GM23338 (cell line): ENCODE data around the gene ATOH8. TPM values are rescaled to one million over a fixed set of nuclear protein-coding genes. Genes with fewer than 3 reads are reported as not detected.

Experiments
- ATAC-seq: fragments of 200-7000 bp; cut with Tn5 transposase; 3 replicates; pipeline ENCODE4 v1.9.1; 2020
- DNase-seq: peaks from one replicate; pipeline ENCODE4 v3.0.0-alpha.2; 2015; ENCODE audit warnings: low spot score
- H2AFZ ChIP-seq: fragments of 200-600 bp; sonication (generic); 2 replicates; pipeline ENCODE4 v1.8.0; 2016; ENCODE audit warnings: antibody characterized with exemption, mild to moderate bottlenecking, moderate library complexity
- H3F3A ChIP-seq: fragments of 200-600 bp; sonication (generic); replicated peaks from 2 replicates; pipeline ENCODE4 v1.8.0; 2017; ENCODE audit warnings: antibody characterized with exemption, mixed run types, low read depth
- H3K27ac ChIP-seq: fragments of 200-600 bp; sonication (generic); 2 replicates; pipeline ENCODE4 v1.6.1; 2016; ENCODE audit warnings: low read depth
- H3K27me3 ChIP-seq: fragments of 200-600 bp; sonication (generic); 2 replicates; pipeline ENCODE4 v1.8.0; 2016; ENCODE audit warnings: mild to moderate bottlenecking, mixed run types, moderate library complexity; ENCODE audit not compliant: insufficient read depth
- H3K36me3 ChIP-seq: fragments of 200-600 bp; sonication (generic); 2 replicates; pipeline ENCODE4 v1.8.0; 2016; ENCODE audit warnings: mild to moderate bottlenecking; ENCODE audit not compliant: insufficient read depth
- H3K4me1 ChIP-seq: fragments of 200-600 bp; sonication (generic); 2 replicates; pipeline ENCODE4 v1.8.0; 2016; ENCODE audit warnings: mild to moderate bottlenecking, moderate library complexity; ENCODE audit not compliant: insufficient read depth
- H3K4me2 ChIP-seq: fragments of 200-600 bp; sonication (generic); 2 replicates; pipeline ENCODE4 v1.7.1; 2017; ENCODE audit warnings: mixed run types
- H3K4me3 ChIP-seq: fragments of 200-600 bp; sonication (generic); 2 replicates; pipeline ENCODE4 v1.6.1; 2016; ENCODE audit warnings: mixed run types
- H3K79me2 ChIP-seq: fragments of 200-600 bp; sonication (generic); replicated peaks from 2 replicates; pipeline ENCODE4 v1.8.0; 2017; ENCODE audit warnings: mild to moderate bottlenecking; ENCODE audit not compliant: insufficient read depth
- H3K9me2 ChIP-seq: fragments of 200-600 bp; sonication (generic); 2 replicates; pipeline ENCODE4 v1.8.0; 2017; ENCODE audit not compliant: insufficient read depth
- H4K20me1 ChIP-seq: fragments of 200-600 bp; sonication (generic); replicated peaks from 2 replicates; pipeline ENCODE4 v1.8.0; 2017; ENCODE audit warnings: mild to moderate bottlenecking; ENCODE audit not compliant: insufficient read depth
- H3K27ac Mint-ChIP-seq: 2 replicates; pipeline ENCODE4 v1.8.0; 2020; ENCODE audit warnings: inconsistent platforms, mild to moderate bottlenecking, moderate library complexity, mixed read lengths
- H3K27me3 Mint-ChIP-seq: 3 replicates; pipeline ENCODE4 v1.8.0; 2022; ENCODE audit warnings: low read depth, mild to moderate bottlenecking, moderate library complexity, mixed read lengths, inconsistent platforms; ENCODE audit not compliant: insufficient read depth, poor library complexity
- H3K36me3 Mint-ChIP-seq: 3 replicates; pipeline ENCODE4 v1.8.0; 2021; ENCODE audit warnings: low read depth, mild to moderate bottlenecking, inconsistent platforms, moderate library complexity, mixed read lengths
- H3K4me1 Mint-ChIP-seq: 3 replicates; pipeline ENCODE4 v1.8.0; 2020; ENCODE audit warnings: mild to moderate bottlenecking, inconsistent platforms, mixed read lengths
- H3K4me3 Mint-ChIP-seq: 3 replicates; pipeline ENCODE4 v1.8.0; 2021; ENCODE audit warnings: moderate library complexity, mild to moderate bottlenecking, inconsistent platforms, mixed read lengths
- H3K9me3 Mint-ChIP-seq: 3 replicates; pipeline ENCODE4 v1.8.0; 2020; ENCODE audit warnings: moderate library complexity, mild to moderate bottlenecking, inconsistent platforms, mixed read lengths
- CREB1 ChIP-seq: fragments of 250-450 bp; sonication (Bioruptor Pico); IDR thresholded peaks from 2 replicates; pipeline ENCODE4 v1.5.0; 2020; ENCODE audit warnings: low read depth, mild to moderate bottlenecking, moderate library complexity
- EZH2 ChIP-seq: fragments of 200-600 bp; sonication (generic); IDR thresholded peaks from one replicate; pipeline ENCODE4 v1.8.0; 2017; ENCODE audit warnings: antibody characterized with exemption, mild to moderate bottlenecking, low read depth; ENCODE audit not compliant: unreplicated experiment
- EZH2phosphoT487 ChIP-seq: fragments of 200-600 bp; sonication (generic); IDR thresholded peaks from one replicate; pipeline ENCODE4 v1.8.1; 2018; ENCODE audit warnings: antibody characterized with exemption; ENCODE audit not compliant: unreplicated experiment
- JUNB ChIP-seq: IDR thresholded peaks from one replicate; pipeline ENCODE4 v1.6.1; 2016; ENCODE audit warnings: antibody characterized with exemption; ENCODE audit not compliant: unreplicated experiment
- NANOG ChIP-seq: IDR thresholded peaks from 2 replicates; pipeline ENCODE4 v1.6.1; 2016; ENCODE audit warnings: antibody characterized with exemption, borderline replicate concordance
- POLR2AphosphoS5 ChIP-seq: IDR thresholded peaks from 2 replicates; pipeline ENCODE4 v1.6.1; 2016; ENCODE audit warnings: antibody characterized with exemption, low read depth
- STAT1 ChIP-seq: IDR thresholded peaks from one replicate; pipeline ENCODE4 v1.6.1; 2016; ENCODE audit warnings: antibody characterized with exemption; ENCODE audit not compliant: unreplicated experiment
- ZNF114 ChIP-seq: fragments of 250-450 bp; sonication (Bioruptor Pico); IDR thresholded peaks from 2 replicates; pipeline ENCODE4 v1.5.0; 2020; ENCODE audit warnings: mild to moderate bottlenecking, moderate library complexity
- ZNF331 ChIP-seq: fragments of 250-450 bp; sonication (Bioruptor Pico); IDR thresholded peaks from 2 replicates; pipeline ENCODE4 v1.5.0; 2020; ENCODE audit warnings: low read depth, mild to moderate bottlenecking, moderate library complexity
- polyA plus RNA-seq: library from polyadenylated mRNA; unstranded; fragments of >200 nt; fragmentation: Nextera tagmentation; extraction: Ambion mirVana; gene quantifications from 2 replicates; pipeline ENCODE4 v1.2.1, GENCODE V29; 2016
- total RNA-seq: library from RNA; depleted of rRNA; stranded (reverse); fragments of >200 nt; shearing (Covaris generic); gene quantifications from 2 replicates; pipeline ENCODE4 v1.2.3, GENCODE V29; 2014
- TF ChIP-seq, protein P1 (sequence below): fragments of 250-450 bp; sonication (Bioruptor Pico); IDR thresholded peaks from 2 replicates; pipeline ENCODE4 v1.5.0; 2020; ENCODE audit warnings: mild to moderate bottlenecking, moderate library complexity
- TF ChIP-seq, protein P2 (sequence below): IDR thresholded peaks from one replicate; pipeline ENCODE4 v1.6.1; 2018; ENCODE audit warnings: antibody characterized with exemption; ENCODE audit not compliant: unreplicated experiment
- TF ChIP-seq, protein P3 (sequence below): IDR thresholded peaks from 2 replicates; pipeline ENCODE4 v1.6.1; 2016; ENCODE audit warnings: antibody characterized with exemption
- TF ChIP-seq, protein P4 (sequence below), 2 experiments: fragments of 200-600 bp in 1 of 2; sonication (generic) in 1 of 2; conservative IDR thresholded peaks; 2 replicates each; pipeline versions ENCODE4 v1.5.1 to v1.6.1; 2016 to 2017; ENCODE audit warnings: antibody characterized with exemption in 2 of 2, low read depth in 2 of 2, mild to moderate bottlenecking in 2 of 2, moderate library complexity in 1 of 2

The ATOH8 gene
- total and polyA plus RNA-seq, 2 experiments from 2014 or later = 0.11 to 0.97 TPM

- Mint-ChIP-seq H3K4me1 (peaks cover 3% of the 10 kb centered on the region; the same call in 1 of the 3 replicates), H3K36me3 (no peaks in the 10 kb centered on the region)
- ATAC-seq = no peak
Observed at GRCh38 chr2:85796046-85796340, 42.2 kb downstream of the ATOH8 start.

More at GRCh38 chr2:85796046-85796340, 42.2 kb downstream of the ATOH8 start:
- Histone ChIP-seq H3K36me3 (no peaks in the 10 kb centered on the region), H2AFZ (no peak overlapping the region; the same call in 1 of the 2 replicates), H4K20me1 (no peaks in the 10 kb centered on the region), H3K4me1 (no peaks in the 10 kb centered on the region), H3K27me3 (no peaks in the 10 kb centered on the region), H3K4me2 (no peak overlapping the region), H3K9me2 (no peaks in the 10 kb centered on the region), H3K79me2 (no peaks in the 10 kb centered on the region), H3K4me3 (no peak overlapping the region), H3K27ac (no peak overlapping the region), H3F3A (no peaks in the 10 kb centered on the region)
- H3K27ac Mint-ChIP-seq = no peak overlapping the region
- DNase-seq = no peak
- H3K27me3 Mint-ChIP-seq = peaks cover 14% of the 10 kb centered on the region
- TF ChIP-seq, protein P1, sequence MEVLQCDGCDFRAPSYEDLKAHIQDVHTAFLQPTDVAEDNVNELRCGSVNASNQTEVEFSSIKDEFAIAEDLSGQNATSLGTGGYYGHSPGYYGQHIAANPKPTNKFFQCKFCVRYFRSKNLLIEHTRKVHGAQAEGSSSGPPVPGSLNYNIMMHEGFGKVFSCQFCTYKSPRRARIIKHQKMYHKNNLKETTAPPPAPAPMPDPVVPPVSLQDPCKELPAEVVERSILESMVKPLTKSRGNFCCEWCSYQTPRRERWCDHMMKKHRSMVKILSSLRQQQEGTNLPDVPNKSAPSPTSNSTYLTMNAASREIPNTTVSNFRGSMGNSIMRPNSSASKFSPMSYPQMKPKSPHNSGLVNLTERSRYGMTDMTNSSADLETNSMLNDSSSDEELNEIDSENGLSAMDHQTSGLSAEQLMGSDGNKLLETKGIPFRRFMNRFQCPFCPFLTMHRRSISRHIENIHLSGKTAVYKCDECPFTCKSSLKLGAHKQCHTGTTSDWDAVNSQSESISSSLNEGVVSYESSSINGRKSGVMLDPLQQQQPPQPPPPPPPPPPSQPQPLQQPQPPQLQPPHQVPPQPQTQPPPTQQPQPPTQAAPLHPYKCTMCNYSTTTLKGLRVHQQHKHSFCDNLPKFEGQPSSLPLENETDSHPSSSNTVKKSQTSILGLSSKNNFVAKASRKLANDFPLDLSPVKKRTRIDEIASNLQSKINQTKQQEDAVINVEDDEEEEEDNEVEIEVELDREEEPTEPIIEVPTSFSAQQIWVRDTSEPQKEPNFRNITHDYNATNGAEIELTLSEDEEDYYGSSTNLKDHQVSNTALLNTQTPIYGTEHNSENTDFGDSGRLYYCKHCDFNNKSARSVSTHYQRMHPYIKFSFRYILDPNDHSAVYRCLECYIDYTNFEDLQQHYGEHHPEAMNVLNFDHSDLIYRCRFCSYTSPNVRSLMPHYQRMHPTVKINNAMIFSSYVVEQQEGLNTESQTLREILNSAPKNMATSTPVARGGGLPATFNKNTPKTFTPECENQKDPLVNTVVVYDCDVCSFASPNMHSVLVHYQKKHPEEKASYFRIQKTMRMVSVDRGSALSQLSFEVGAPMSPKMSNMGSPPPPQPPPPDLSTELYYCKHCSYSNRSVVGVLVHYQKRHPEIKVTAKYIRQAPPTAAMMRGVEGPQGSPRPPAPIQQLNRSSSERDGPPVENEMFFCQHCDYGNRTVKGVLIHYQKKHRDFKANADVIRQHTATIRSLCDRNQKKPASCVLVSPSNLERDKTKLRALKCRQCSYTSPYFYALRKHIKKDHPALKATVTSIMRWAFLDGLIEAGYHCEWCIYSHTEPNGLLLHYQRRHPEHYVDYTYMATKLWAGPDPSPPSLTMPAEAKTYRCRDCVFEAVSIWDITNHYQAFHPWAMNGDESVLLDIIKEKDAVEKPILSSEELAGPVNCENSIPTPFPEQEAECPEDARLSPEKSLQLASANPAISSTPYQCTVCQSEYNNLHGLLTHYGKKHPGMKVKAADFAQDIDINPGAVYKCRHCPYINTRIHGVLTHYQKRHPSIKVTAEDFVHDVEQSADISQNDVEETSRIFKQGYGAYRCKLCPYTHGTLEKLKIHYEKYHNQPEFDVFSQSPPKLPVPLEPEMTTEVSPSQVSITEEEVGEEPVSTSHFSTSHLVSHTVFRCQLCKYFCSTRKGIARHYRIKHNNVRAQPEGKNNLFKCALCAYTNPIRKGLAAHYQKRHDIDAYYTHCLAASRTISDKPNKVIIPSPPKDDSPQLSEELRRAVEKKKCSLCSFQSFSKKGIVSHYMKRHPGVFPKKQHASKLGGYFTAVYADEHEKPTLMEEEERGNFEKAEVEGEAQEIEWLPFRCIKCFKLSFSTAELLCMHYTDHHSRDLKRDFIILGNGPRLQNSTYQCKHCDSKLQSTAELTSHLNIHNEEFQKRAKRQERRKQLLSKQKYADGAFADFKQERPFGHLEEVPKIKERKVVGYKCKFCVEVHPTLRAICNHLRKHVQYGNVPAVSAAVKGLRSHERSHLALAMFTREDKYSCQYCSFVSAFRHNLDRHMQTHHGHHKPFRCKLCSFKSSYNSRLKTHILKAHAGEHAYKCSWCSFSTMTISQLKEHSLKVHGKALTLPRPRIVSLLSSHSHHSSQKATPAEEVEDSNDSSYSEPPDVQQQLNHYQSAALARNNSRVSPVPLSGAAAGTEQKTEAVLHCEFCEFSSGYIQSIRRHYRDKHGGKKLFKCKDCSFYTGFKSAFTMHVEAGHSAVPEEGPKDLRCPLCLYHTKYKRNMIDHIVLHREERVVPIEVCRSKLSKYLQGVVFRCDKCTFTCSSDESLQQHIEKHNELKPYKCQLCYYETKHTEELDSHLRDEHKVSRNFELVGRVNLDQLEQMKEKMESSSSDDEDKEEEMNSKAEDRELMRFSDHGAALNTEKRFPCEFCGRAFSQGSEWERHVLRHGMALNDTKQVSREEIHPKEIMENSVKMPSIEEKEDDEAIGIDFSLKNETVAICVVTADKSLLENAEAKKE (CRISPR knock-in tag) = no peak
- TF ChIP-seq CREB1 (CRISPR knock-in tag) (no peak), JUNB (no peak), POLR2AphosphoS5 (no peak), STAT1 (no peak), EZH2 (no peak), EZH2phosphoT487 (no peak), NANOG (no peak), ZNF114 (CRISPR knock-in tag) (no peak), ZNF331 (CRISPR knock-in tag) (no peak)
- TF ChIP-seq, protein P2, sequence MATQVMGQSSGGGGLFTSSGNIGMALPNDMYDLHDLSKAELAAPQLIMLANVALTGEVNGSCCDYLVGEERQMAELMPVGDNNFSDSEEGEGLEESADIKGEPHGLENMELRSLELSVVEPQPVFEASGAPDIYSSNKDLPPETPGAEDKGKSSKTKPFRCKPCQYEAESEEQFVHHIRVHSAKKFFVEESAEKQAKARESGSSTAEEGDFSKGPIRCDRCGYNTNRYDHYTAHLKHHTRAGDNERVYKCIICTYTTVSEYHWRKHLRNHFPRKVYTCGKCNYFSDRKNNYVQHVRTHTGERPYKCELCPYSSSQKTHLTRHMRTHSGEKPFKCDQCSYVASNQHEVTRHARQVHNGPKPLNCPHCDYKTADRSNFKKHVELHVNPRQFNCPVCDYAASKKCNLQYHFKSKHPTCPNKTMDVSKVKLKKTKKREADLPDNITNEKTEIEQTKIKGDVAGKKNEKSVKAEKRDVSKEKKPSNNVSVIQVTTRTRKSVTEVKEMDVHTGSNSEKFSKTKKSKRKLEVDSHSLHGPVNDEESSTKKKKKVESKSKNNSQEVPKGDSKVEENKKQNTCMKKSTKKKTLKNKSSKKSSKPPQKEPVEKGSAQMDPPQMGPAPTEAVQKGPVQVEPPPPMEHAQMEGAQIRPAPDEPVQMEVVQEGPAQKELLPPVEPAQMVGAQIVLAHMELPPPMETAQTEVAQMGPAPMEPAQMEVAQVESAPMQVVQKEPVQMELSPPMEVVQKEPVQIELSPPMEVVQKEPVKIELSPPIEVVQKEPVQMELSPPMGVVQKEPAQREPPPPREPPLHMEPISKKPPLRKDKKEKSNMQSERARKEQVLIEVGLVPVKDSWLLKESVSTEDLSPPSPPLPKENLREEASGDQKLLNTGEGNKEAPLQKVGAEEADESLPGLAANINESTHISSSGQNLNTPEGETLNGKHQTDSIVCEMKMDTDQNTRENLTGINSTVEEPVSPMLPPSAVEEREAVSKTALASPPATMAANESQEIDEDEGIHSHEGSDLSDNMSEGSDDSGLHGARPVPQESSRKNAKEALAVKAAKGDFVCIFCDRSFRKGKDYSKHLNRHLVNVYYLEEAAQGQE = no peak
- TF ChIP-seq, protein P3, sequence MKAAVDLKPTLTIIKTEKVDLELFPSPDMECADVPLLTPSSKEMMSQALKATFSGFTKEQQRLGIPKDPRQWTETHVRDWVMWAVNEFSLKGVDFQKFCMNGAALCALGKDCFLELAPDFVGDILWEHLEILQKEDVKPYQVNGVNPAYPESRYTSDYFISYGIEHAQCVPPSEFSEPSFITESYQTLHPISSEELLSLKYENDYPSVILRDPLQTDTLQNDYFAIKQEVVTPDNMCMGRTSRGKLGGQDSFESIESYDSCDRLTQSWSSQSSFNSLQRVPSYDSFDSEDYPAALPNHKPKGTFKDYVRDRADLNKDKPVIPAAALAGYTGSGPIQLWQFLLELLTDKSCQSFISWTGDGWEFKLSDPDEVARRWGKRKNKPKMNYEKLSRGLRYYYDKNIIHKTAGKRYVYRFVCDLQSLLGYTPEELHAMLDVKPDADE = no peak
- TF ChIP-seq, protein P4, sequence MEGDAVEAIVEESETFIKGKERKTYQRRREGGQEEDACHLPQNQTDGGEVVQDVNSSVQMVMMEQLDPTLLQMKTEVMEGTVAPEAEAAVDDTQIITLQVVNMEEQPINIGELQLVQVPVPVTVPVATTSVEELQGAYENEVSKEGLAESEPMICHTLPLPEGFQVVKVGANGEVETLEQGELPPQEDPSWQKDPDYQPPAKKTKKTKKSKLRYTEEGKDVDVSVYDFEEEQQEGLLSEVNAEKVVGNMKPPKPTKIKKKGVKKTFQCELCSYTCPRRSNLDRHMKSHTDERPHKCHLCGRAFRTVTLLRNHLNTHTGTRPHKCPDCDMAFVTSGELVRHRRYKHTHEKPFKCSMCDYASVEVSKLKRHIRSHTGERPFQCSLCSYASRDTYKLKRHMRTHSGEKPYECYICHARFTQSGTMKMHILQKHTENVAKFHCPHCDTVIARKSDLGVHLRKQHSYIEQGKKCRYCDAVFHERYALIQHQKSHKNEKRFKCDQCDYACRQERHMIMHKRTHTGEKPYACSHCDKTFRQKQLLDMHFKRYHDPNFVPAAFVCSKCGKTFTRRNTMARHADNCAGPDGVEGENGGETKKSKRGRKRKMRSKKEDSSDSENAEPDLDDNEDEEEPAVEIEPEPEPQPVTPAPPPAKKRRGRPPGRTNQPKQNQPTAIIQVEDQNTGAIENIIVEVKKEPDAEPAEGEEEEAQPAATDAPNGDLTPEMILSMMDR (conservative IDR thresholded peaks at IDR 0.05; ENCODE audit: low read depth in 2 of 2) = no peak
- H3K4me3 Mint-ChIP-seq = no peak overlapping the region
- no peaks in the 10 kb centered on the region for H3K9me3 Mint-ChIP-seq
